Keratinocyte (primary cell): ENCODE measurements around the gene NRG2. TPM values are rescaled to one million over a fixed set of nuclear protein-coding genes. Genes with fewer than 3 reads are reported as not detected.

Source experiments
- DNase-seq: peaks from one replicate; pipeline ENCODE4 v3.0.0-alpha.2; 2011; ENCODE audit warnings: low read depth, missing footprints, low spot score
- FAIRE-seq: peaks from 2 replicates; lab custom pipeline; 2011; peaks lifted over from hg19 to GRCh38; lab: Jason Lieb, UNC
- H2AFZ ChIP-seq: 2 replicates; pipeline ENCODE4 v1.6.0; 2012; ENCODE audit warnings: low read length, control low read depth, inconsistent platforms; ENCODE audit not compliant: control insufficient read depth
- H3K27ac ChIP-seq: 2 replicates; pipeline ENCODE4 v1.5.1; 2011; ENCODE audit warnings: low read length; ENCODE audit not compliant: control insufficient read depth, insufficient read depth
- H3K27me3 ChIP-seq: 3 replicates; pipeline ENCODE4 v1.6.0; 2011; ENCODE audit warnings: low read length; ENCODE audit not compliant: control insufficient read depth, insufficient read depth; ENCODE audit errors: extremely low read depth
- H3K36me3 ChIP-seq, 2 experiments: 2 replicates in 1 of 2; 3 replicates in 1 of 2; pipeline ENCODE4 v1.5.1; 2011; ENCODE audit warnings: low read length in 2 of 2, mild to moderate bottlenecking in 1 of 2; ENCODE audit not compliant: control insufficient read depth in 2 of 2, insufficient read depth in 2 of 2; ENCODE audit errors: extremely low read depth in 1 of 2
- H3K4me1 ChIP-seq: 3 replicates; pipeline ENCODE4 v1.5.1; 2011; ENCODE audit warnings: low read length; ENCODE audit not compliant: control insufficient read depth, insufficient read depth; ENCODE audit errors: extremely low read depth
- H3K4me2 ChIP-seq: 3 replicates; pipeline ENCODE4 v1.6.0; 2011; ENCODE audit warnings: low read depth, low read length; ENCODE audit not compliant: control insufficient read depth, insufficient read depth; ENCODE audit errors: extremely low read depth
- H3K4me3 ChIP-seq, 3 experiments: fragments of 200-600 bp in 1 of 3; sonication (generic) in 1 of 3; 2 replicates in 2 of 3; 3 replicates in 1 of 3; pipeline ENCODE4 v1.5.1; 2011 to 2016; ENCODE audit warnings: low read length in 3 of 3, mild to moderate bottlenecking in 3 of 3, control low read depth in 2 of 3, inconsistent platforms in 1 of 3, low read depth in 1 of 3, mixed read lengths in 1 of 3, mixed run types in 1 of 3, moderate library complexity in 1 of 3; ENCODE audit not compliant: control insufficient read depth in 2 of 3, insufficient read depth in 2 of 3; ENCODE audit errors: extremely low read depth in 1 of 3
- H3K79me2 ChIP-seq: 2 replicates; pipeline ENCODE4 v1.6.0; 2012; ENCODE audit warnings: low read length; ENCODE audit not compliant: control insufficient read depth, insufficient read depth
- H3K9ac ChIP-seq: 3 replicates; pipeline ENCODE4 v1.6.0; 2011; ENCODE audit warnings: low read length; ENCODE audit not compliant: control insufficient read depth, insufficient read depth; ENCODE audit errors: extremely low read depth
- H3K9me1 ChIP-seq: 3 replicates; pipeline ENCODE4 v1.6.0; 2011; ENCODE audit warnings: low read length; ENCODE audit not compliant: control insufficient read depth, insufficient read depth; ENCODE audit errors: extremely low read depth
- H3K9me3 ChIP-seq: 2 replicates; pipeline ENCODE4 v1.5.1; 2012; ENCODE audit warnings: low read depth, low read length; ENCODE audit not compliant: control insufficient read depth
- H4K20me1 ChIP-seq: 3 replicates; pipeline ENCODE4 v1.6.0; 2011; ENCODE audit warnings: low read length; ENCODE audit not compliant: control insufficient read depth, insufficient read depth; ENCODE audit errors: extremely low read depth
- EZH2 ChIP-seq: IDR thresholded peaks from one replicate; pipeline ENCODE4 v1.6.1; 2012; ENCODE audit warnings: inconsistent platforms, mild to moderate bottlenecking, low read length, moderate library complexity
- dilution Hi-C: fragments of 300-500 bp; cut with MboI; formaldehyde crosslinking; loops from one replicate; pipeline ENCODE4 v1.7.0; 2020; ENCODE audit warnings: low sequenced_read_pairs; ENCODE audit not compliant: extremely low pct_ligation_motif_present
- polyA plus RNA-seq, 5 experiments: library from polyadenylated mRNA; depleted of rRNA in 3 of 5; stranded (reverse) in 3 of 5; stranded (forward) in 1 of 5; unstranded in 1 of 5; fragments of >200 nt; gene quantifications; 1 replicate in 1 of 5; 2 replicates in 3 of 5; 3 replicates in 1 of 5; pipeline versions ENCODE4 v1.2.1 to v1.2.3, GENCODE V29; 2011 to 2012; ENCODE audit warnings: missing spikeins in 2 of 5, low read depth in 1 of 5, low replicate concordance in 1 of 5
- TF ChIP-seq, protein P1 (sequence below), 3 experiments: IDR thresholded peaks in 1 of 3; conservative IDR thresholded peaks in 1 of 3; optimal IDR thresholded peaks in 1 of 3; 2 replicates in 2 of 3; 3 replicates in 1 of 3; pipeline versions ENCODE3 to v1.5.1; 2011; ENCODE audit warnings: low read length in 3 of 3, mild to moderate bottlenecking in 3 of 3, moderate library complexity in 2 of 3, control low read depth in 1 of 3, inconsistent platforms in 1 of 3; ENCODE audit not compliant: insufficient read depth in 2 of 3; ENCODE audit errors: extremely low read depth in 1 of 3

The NRG2 gene
- polyA plus RNA-seq, 1 donor (not counting 4 experiments of a cell fraction or from before 2014, with no cell fraction given) = 0.13 TPM

DNA sequence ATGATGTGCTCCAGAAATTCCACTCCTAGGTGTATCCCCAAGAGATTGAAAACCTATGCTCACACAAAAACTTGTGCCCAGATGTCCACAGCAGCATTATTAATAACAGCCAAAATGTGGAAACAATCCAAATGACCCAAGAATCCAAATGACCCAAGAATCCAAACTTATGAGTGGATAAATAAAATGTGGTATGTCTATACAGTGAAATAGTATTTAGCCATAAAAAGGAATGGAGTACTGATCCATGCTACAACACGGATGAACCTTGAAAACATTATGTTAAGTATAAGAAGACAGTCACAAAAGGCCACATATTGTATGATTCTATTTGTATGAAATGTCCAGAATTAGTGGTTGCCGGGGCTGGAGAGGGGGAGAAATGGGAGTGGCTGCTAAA, 167.1 kb downstream of the NRG2 start:
- Histone ChIP-seq H3K4me3 (no peak overlapping the region), H3K9me1 (no peaks in the 10 kb centered on the region), H3K27ac (no peak overlapping the region), H3K9ac (no peak overlapping the region), H3K36me3 (no peaks in the 10 kb centered on the region), H3K27me3 (no peaks in the 10 kb centered on the region), H4K20me1 (no peaks in the 10 kb centered on the region), H2AFZ (no peak overlapping the region), H3K79me2 (no peaks in the 10 kb centered on the region), H3K9me3 (no peaks in the 10 kb centered on the region), H3K4me2 (no peak overlapping the region), H3K4me1 (peaks cover 20% of the 10 kb centered on the region)
- no peak for FAIRE-seq
- dilution Hi-C loops = no loop called here
- no peak for DNase-seq
- TF ChIP-seq EZH2 = no peak
- TF ChIP-seq, protein P1, sequence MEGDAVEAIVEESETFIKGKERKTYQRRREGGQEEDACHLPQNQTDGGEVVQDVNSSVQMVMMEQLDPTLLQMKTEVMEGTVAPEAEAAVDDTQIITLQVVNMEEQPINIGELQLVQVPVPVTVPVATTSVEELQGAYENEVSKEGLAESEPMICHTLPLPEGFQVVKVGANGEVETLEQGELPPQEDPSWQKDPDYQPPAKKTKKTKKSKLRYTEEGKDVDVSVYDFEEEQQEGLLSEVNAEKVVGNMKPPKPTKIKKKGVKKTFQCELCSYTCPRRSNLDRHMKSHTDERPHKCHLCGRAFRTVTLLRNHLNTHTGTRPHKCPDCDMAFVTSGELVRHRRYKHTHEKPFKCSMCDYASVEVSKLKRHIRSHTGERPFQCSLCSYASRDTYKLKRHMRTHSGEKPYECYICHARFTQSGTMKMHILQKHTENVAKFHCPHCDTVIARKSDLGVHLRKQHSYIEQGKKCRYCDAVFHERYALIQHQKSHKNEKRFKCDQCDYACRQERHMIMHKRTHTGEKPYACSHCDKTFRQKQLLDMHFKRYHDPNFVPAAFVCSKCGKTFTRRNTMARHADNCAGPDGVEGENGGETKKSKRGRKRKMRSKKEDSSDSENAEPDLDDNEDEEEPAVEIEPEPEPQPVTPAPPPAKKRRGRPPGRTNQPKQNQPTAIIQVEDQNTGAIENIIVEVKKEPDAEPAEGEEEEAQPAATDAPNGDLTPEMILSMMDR (optimal IDR thresholded peaks at IDR 0.05 in 1 of 3, IDR thresholded peaks at IDR 0.05 in 1 of 3, conservative IDR thresholded peaks at IDR 0.05 in 1 of 3; ENCODE audit: extremely low read depth in 1 of 3, insufficient read depth in 2 of 3, low read length in 3 of 3) = no peak

DNA sequence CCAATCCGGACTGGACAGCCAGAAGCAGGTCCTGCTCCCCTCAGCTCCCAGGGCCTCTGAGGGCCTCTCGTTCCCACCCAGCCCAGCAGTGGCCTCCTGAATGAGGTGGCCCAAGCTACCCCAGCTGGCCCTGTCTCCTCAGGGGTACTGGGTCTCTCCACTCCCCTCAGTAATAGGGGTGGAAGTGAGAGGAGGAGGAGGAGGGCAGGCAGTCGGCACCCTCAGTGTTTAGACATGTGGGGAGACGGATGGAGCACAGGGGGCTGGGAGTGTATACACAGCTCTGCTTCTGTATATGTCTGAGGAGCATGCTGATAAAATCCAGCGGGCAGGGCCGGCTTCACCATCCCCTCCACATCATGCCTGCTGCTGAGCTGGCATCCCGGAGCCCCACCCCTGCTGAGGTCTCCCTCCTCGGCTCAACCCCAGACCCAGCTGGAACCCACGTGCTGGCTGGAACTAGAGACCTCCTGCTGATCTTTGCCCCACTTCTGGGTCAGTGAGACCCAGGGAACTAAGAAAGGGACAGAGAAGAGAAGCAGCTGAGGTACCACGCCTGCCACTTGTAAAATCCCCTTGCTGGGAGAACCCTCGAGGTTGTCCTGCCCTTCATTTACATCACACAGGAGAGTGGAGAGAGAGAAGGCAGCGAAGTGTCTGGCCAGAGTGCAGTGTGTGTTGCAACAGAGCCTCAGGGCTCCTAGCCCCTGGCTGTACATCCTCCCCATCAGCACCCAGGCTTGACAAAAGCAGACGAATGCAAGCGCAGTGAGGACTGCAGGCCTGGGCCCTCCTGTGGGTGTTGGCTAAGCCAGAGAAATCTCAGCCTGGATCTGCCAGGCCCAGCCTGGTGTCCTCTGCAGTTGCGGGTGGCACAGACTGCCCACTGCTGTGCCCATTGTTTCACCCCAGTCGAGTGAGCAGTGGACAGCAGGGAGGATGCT, 170.0 kb downstream of the NRG2 start:
- H2AFZ ChIP-seq = no peak overlapping the region
- H3K27ac ChIP-seq = no peak overlapping the region
- no peak overlapping the region for H3K4me3 ChIP-seq
- no peak for TF ChIP-seq EZH2
- TF ChIP-seq, protein P1 (optimal IDR thresholded peaks at IDR 0.05 in 1 of 3, IDR thresholded peaks at IDR 0.05 in 1 of 3, conservative IDR thresholded peaks at IDR 0.05 in 1 of 3; ENCODE audit: extremely low read depth in 1 of 3, insufficient read depth in 2 of 3, low read length in 3 of 3) = no peak
- H3K4me2 ChIP-seq = no peak overlapping the region
- dilution Hi-C loops = no loop called here
- H3K27me3 ChIP-seq = no peaks in the 10 kb centered on the region
- H3K9me1 ChIP-seq = no peaks in the 10 kb centered on the region
- H3K9me3 ChIP-seq = no peaks in the 10 kb centered on the region
- no peak for DNase-seq
- H3K4me1 ChIP-seq = peaks cover 20% of the 10 kb centered on the region
- no peaks in the 10 kb centered on the region for H3K36me3 ChIP-seq
- no peaks in the 10 kb centered on the region for H3K79me2 ChIP-seq
- H3K9ac ChIP-seq = no peak overlapping the region
- no peaks in the 10 kb centered on the region for H4K20me1 ChIP-seq
- FAIRE-seq = no peak
